LNCaP clone FGC (cell line): ENCODE results near the gene ZNF438.
"Not testable (repeated sequence)": the region's sequence is repeated elsewhere in the genome, so short reads cannot be mapped to it uniquely, and the experiment has no call there.

Experiments
- DNase-seq: peaks from one replicate; pipeline ENCODE4 v3.0.0-alpha.2; 2011; ENCODE audit warnings: low read depth
- H3K4me3 ChIP-seq: 2 replicates; pipeline ENCODE4 v1.5.1; 2011; ENCODE audit warnings: mild to moderate bottlenecking, low read depth, low read length, control low read depth
- CTCF ChIP-seq: IDR thresholded peaks from 2 replicates; pipeline ENCODE4 v1.5.1; 2012; ENCODE audit warnings: mild to moderate bottlenecking; ENCODE audit not compliant: control insufficient read depth, insufficient read depth; ENCODE audit errors: extremely low read depth

Gene ZNF438

GRCh38 chr10:31063841-31064240 lies 32.2 kb upstream of the ZNF438 start:
- TF ChIP-seq CTCF, result no peak
- DNase-seq, result no peak
- H3K4me3 ChIP-seq, result no peak overlapping the region

GRCh38 chr10:31062856-31063255 lies 31.2 kb upstream of the ZNF438 start:
- DNase-seq, result no peak
- no peak overlapping the region for H3K4me3 ChIP-seq
- TF ChIP-seq CTCF, result no peak

GRCh38 chr10:31061941-31062340 lies 30.3 kb upstream of the ZNF438 start:
- no peak for TF ChIP-seq CTCF
- H3K4me3 ChIP-seq, result no peak overlapping the region
- no peak for DNase-seq

GRCh38 chr10:31058795-31059703 lies 27.4 kb upstream of the ZNF438 start:
- TF ChIP-seq CTCF, result no peak
- no peak for DNase-seq
- H3K4me3 ChIP-seq, result no peak overlapping the region

GRCh38 chr10:31056678-31057077 lies 25.0 kb upstream of the ZNF438 start:
- not testable (repeated sequence) for DNase-seq

GRCh38 chr10:31055573-31056251 lies 24.0 kb upstream of the ZNF438 start:
- DNase-seq, result no peak
- no peak overlapping the region for H3K4me3 ChIP-seq
- no peak for TF ChIP-seq CTCF

More at GRCh38 chr10:31056678-31057077, 25.0 kb upstream of the ZNF438 start:
- not testable (repeated sequence) for H3K4me3 ChIP-seq

GRCh38 chr10:31051703-31052102 lies 20.0 kb upstream of the ZNF438 start:
- DNase-seq, result no peak
- H3K4me3 ChIP-seq, result no peak overlapping the region
- no peak for TF ChIP-seq CTCF
